Stomach smooth muscle (tissue), 2 donors: ENCODE results near the gene FOXJ2.
"Not testable (repeated sequence)": the region's sequence is repeated elsewhere in the genome, so short reads cannot be mapped to it uniquely, and the experiment has no call there.

ENCODE experiments used
- H3K27ac ChIP-seq: one replicate; pipeline ENCODE4 v1.7.0; 2013; ENCODE audit warnings: mild to moderate bottlenecking, low read length, inconsistent platforms
- H3K27me3 ChIP-seq, 2 donors: one replicate each; pipeline ENCODE4 v1.7.0; 2013; ENCODE audit warnings: low read length in 2 of 2; ENCODE audit not compliant: insufficient read depth in 2 of 2, control insufficient read depth in 1 of 2
- H3K36me3 ChIP-seq, 2 donors: one replicate each; pipeline ENCODE4 v1.7.0; 2013; ENCODE audit warnings: low read length in 2 of 2; ENCODE audit not compliant: control insufficient read depth in 2 of 2, insufficient read depth in 2 of 2
- H3K4me1 ChIP-seq: one replicate; pipeline ENCODE4 v1.7.0; 2013; ENCODE audit warnings: low read length; ENCODE audit not compliant: control insufficient read depth, insufficient read depth
- H3K4me3 ChIP-seq, 2 donors: one replicate each; pipeline ENCODE4 v1.7.0; 2013; ENCODE audit warnings: low read length in 2 of 2
- H3K9ac ChIP-seq, 2 donors: one replicate each; pipeline ENCODE4 v1.7.0; 2013; ENCODE audit warnings: low read length in 2 of 2, mild to moderate bottlenecking in 1 of 2
- H3K9me3 ChIP-seq, 2 donors: one replicate each; pipeline ENCODE4 v1.7.0; 2013; ENCODE audit warnings: low read length in 2 of 2; ENCODE audit not compliant: control insufficient read depth in 2 of 2
- donor health status: healthy.
- donor health status: Pancreatic carcinoma.

Gene FOXJ2

GRCh38 chr12:8082808-8083100 lies 50.2 kb downstream of the FOXJ2 start:
- H3K4me1 ChIP-seq = peaks cover 11% of the 10 kb centered on the region
- peak overlapping the region; percentile 94 for H3K27ac ChIP-seq
- H3K36me3 ChIP-seq = no peaks in the 10 kb centered on the region
- H3K4me3 ChIP-seq = peak overlapping the region; percentile 91 to 98
- H3K9me3 ChIP-seq = no peaks in the 10 kb centered on the region
- H3K27me3 ChIP-seq = no peaks in the 10 kb centered on the region
- H3K9ac ChIP-seq = peak overlapping the region; percentile 92 to 99

GRCh38 chr12:8084351-8084750 lies 51.8 kb downstream of the FOXJ2 start:
- not testable (repeated sequence) for H3K9ac ChIP-seq, H3K36me3 ChIP-seq, H3K27me3 ChIP-seq, H3K27ac ChIP-seq, H3K9me3 ChIP-seq, H3K4me3 ChIP-seq
- H3K4me1 ChIP-seq = peaks cover 11% of the 10 kb centered on the region

DNA sequence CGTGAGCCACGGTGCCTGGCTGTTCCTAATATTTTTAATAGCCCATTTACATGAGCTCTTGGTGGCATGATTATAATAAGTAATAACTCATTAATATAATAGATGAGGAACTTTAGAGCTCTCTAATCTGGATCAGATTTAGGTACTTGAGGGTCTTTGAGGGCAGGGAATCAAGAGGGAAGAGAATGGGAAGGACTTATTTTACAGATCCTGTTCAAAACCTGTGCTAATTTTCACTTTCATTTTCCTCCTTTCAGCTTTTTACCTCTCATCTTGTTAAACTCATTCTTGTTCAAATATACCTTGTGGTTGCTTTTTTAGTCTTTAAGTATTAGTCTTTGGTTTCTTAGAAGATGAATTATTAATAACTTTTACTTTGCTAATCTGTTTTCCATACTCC lies 55.1 kb downstream of the FOXJ2 start:
- Histone ChIP-seq H3K9ac (no peak overlapping the region), H3K4me3 (no peak overlapping the region), H3K4me1 (peaks cover 8% of the 10 kb centered on the region), H3K27ac (no peak overlapping the region), H3K9me3 (no peaks in the 10 kb centered on the region), H3K27me3 (no peaks in the 10 kb centered on the region), H3K36me3 (peaks cover 22 to 28% of the 10 kb centered on the region in 2 donors)

GRCh38 chr12:8088574-8088973 lies 56.1 kb downstream of the FOXJ2 start:
- H3K27me3 ChIP-seq = no peaks in the 10 kb centered on the region
- H3K4me1 ChIP-seq = peaks cover 4% of the 10 kb centered on the region
- H3K9me3 ChIP-seq = no peaks in the 10 kb centered on the region
- no peak overlapping the region for H3K9ac ChIP-seq
- H3K27ac ChIP-seq = no peak overlapping the region
- peaks cover 30 to 36% of the 10 kb centered on the region in 2 donors for H3K36me3 ChIP-seq
- no peak overlapping the region for H3K4me3 ChIP-seq

GRCh38 chr12:8089277-8089676 lies 56.8 kb downstream of the FOXJ2 start:
- H3K4me3 ChIP-seq, H3K27ac ChIP-seq, H3K9ac ChIP-seq, H3K9me3 ChIP-seq, H3K27me3 ChIP-seq, H3K4me1 ChIP-seq: not testable (repeated sequence)
- peaks cover 31 to 39% of the 10 kb centered on the region in 2 donors for H3K36me3 ChIP-seq

DNA sequence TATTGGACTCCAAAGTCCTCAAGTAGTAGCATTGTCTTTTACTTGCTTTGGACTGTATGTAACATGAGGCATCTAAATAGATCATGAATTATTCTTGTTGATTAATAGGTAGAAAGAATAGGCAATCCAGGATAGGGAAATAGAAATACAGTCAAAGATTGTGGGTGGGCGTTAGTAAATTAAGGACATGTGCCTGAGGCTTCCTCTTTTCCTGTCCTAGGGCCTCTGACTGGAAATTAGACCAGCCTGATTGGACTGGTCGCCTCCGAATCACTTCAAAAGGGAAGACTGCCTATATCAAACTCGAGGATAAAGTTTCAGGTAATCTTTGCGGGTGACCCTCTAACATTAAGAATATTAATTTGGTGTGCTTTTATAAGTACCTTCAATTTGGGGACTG lies 57.2 kb downstream of the FOXJ2 start:
- H3K4me1 ChIP-seq = no peaks in the 10 kb centered on the region
- no peak overlapping the region for H3K4me3 ChIP-seq
- no peaks in the 10 kb centered on the region for H3K27me3 ChIP-seq
- no peak overlapping the region for H3K9ac ChIP-seq
- no peak overlapping the region for H3K27ac ChIP-seq
- peaks cover 35 to 43% of the 10 kb centered on the region in 2 donors for H3K36me3 ChIP-seq
- no peaks in the 10 kb centered on the region for H3K9me3 ChIP-seq

DNA sequence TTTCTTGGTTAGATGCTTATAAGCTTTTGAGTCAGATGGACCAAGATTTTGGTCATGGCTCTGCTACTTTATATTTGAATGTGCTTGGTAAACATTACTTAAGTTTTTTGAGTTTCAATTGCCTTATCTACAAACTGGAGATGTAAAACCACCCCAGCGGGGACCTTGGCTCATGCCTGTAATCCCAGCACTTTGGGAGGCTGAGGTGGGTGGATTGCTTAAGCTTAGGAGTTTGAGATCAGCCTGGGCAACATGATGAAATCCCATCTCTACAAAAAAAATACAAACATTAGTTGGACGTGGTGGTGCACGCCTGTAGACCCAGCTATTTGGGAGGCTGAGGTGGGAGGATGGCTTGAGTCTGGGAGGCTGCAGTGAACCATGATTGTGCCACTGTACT lies 60.8 kb downstream of the FOXJ2 start:
- no peaks in the 10 kb centered on the region for H3K9me3 ChIP-seq
- no peaks in the 10 kb centered on the region for H3K4me1 ChIP-seq
- H3K36me3 ChIP-seq = peaks cover 56 to 64% of the 10 kb centered on the region in 2 donors
- no peak overlapping the region for H3K4me3 ChIP-seq
- H3K27ac ChIP-seq = no peak overlapping the region
- no peak overlapping the region for H3K9ac ChIP-seq
- no peaks in the 10 kb centered on the region for H3K27me3 ChIP-seq

- Histone ChIP-seq H3K4me3 (no peak overlapping the region), H3K9ac (no peak overlapping the region), H3K36me3 (peaks cover 46 to 51% of the 10 kb centered on the region in 2 donors), H3K27ac (no peak overlapping the region), H3K9me3 (no peaks in the 10 kb centered on the region), H3K27me3 (no peaks in the 10 kb centered on the region), H3K4me1 (no peaks in the 10 kb centered on the region)
Observed at GRCh38 chr12:8096281-8096915, 63.9 kb downstream of the FOXJ2 start.

GRCh38 chr12:8099235-8099634 lies 66.7 kb downstream of the FOXJ2 start:
- Histone ChIP-seq H3K9me3 (no peaks in the 10 kb centered on the region), H3K27me3 (no peaks in the 10 kb centered on the region), H3K4me1 (no peaks in the 10 kb centered on the region), H3K36me3 (peaks cover 26 to 28% of the 10 kb centered on the region in 2 donors), H3K9ac (no peak overlapping the region), H3K4me3 (no peak overlapping the region), H3K27ac (no peak overlapping the region)
